ENCODE measurements around the gene PBX3.

GRCh38 chr9:125820100-125820804 lies 73.1 kb downstream of the PBX3 start:
- no peak for TF ChIP-seq CTCF (conservative IDR thresholded peaks at IDR 0.05 in 1 of 2, IDR thresholded peaks at IDR 0.05 in 1 of 2; ENCODE audit: low read depth in 1 of 2, low read length in 2 of 2)
- TF ChIP-seq EZH2 (IDR thresholded peaks at IDR 0.05; ENCODE audit: low read length, missing control alignments) = no peak
